WTC11 (cell line): ENCODE measurements around the gene FICD. TPM values are rescaled to one million over a fixed set of nuclear protein-coding genes. Genes with fewer than 3 reads are reported as not detected.

ENCODE experiments used
- ARID4B ChIP-seq: sonication (generic); formaldehyde crosslinking; IDR thresholded peaks from 2 replicates; pipeline ENCODE4 v1.8.0; 2023; ENCODE audit warnings: missing genetic modification reagents, mild to moderate bottlenecking, borderline replicate concordance
- ATF2 ChIP-seq: sonication (generic); formaldehyde crosslinking; IDR thresholded peaks from 2 replicates; pipeline ENCODE4 v1.8.1; 2022; ENCODE audit warnings: low read depth, missing genetic modification reagents, borderline replicate concordance
- ATF3 ChIP-seq: sonication (generic); formaldehyde crosslinking; conservative IDR thresholded peaks from 2 replicates; pipeline ENCODE4 v1.8.1; 2022; ENCODE audit warnings: mild to moderate bottlenecking, missing genetic modification reagents
- ELF4 ChIP-seq: sonication (generic); formaldehyde crosslinking; IDR thresholded peaks from 2 replicates; pipeline ENCODE4 v1.8.1; 2022; ENCODE audit warnings: low read depth, mild to moderate bottlenecking, moderate library complexity, missing genetic modification reagents
- GTF2I ChIP-seq: fragments of 250-450 bp; sonication (Bioruptor Pico); conservative IDR thresholded peaks from 2 replicates; pipeline ENCODE4 v1.4.0; 2021; ENCODE audit warnings: mild to moderate bottlenecking
- IRF1 ChIP-seq: sonication (generic); formaldehyde crosslinking; IDR thresholded peaks from 2 replicates; pipeline ENCODE4 v1.8.0; 2023; ENCODE audit warnings: missing genetic modification reagents
- JUN ChIP-seq: sonication (generic); formaldehyde crosslinking; IDR thresholded peaks from 2 replicates; pipeline ENCODE4 v1.8.0; 2023; ENCODE audit warnings: mild to moderate bottlenecking, missing genetic modification reagents
- NR2C2 ChIP-seq: sonication (generic); formaldehyde crosslinking; IDR thresholded peaks from 2 replicates; pipeline ENCODE4 v1.8.0; 2022; ENCODE audit warnings: mild to moderate bottlenecking, missing genetic modification reagents
- PREB ChIP-seq: sonication (generic); formaldehyde crosslinking; IDR thresholded peaks from 2 replicates; pipeline ENCODE4 v1.8.1; 2022; ENCODE audit warnings: mild to moderate bottlenecking, missing genetic modification reagents, moderate library complexity, borderline replicate concordance
- STAT6 ChIP-seq: sonication (generic); formaldehyde crosslinking; conservative IDR thresholded peaks from 2 replicates; pipeline ENCODE4 v1.8.1; 2023; ENCODE audit warnings: mild to moderate bottlenecking, low read depth, missing genetic modification reagents, moderate library complexity
- ZBTB21 ChIP-seq: sonication (generic); formaldehyde crosslinking; IDR thresholded peaks from 2 replicates; pipeline ENCODE4 v1.8.1; 2023; ENCODE audit warnings: mild to moderate bottlenecking, missing genetic modification reagents, borderline replicate concordance
- ZNF121 ChIP-seq: sonication (generic); formaldehyde crosslinking; IDR thresholded peaks from 2 replicates; pipeline ENCODE4 v1.8.0; 2023; ENCODE audit warnings: missing genetic modification reagents
- ZNF232 ChIP-seq: sonication (generic); formaldehyde crosslinking; IDR thresholded peaks from 2 replicates; pipeline ENCODE4 v1.8.0; 2022; ENCODE audit warnings: mild to moderate bottlenecking, missing genetic modification reagents
- ZNF396 ChIP-seq: fragments of 250-450 bp; sonication (Bioruptor Pico); IDR thresholded peaks from 2 replicates; pipeline ENCODE4 v1.8.0; 2021; ENCODE audit warnings: mild to moderate bottlenecking, moderate library complexity, borderline replicate concordance
- ZNF512 ChIP-seq: sonication (generic); formaldehyde crosslinking; IDR thresholded peaks from 2 replicates; pipeline ENCODE4 v1.8.1; 2022; ENCODE audit warnings: missing genetic modification reagents, borderline replicate concordance
- ZSCAN18 ChIP-seq: fragments of 250-450 bp; sonication (Bioruptor Pico); IDR thresholded peaks from 2 replicates; pipeline ENCODE4 v2.1.2; 2022; ENCODE audit warnings: mild to moderate bottlenecking, moderate library complexity
- total RNA-seq: library from RNA; stranded (reverse); gene quantifications from 3 replicates; pipeline ENCODE4 v1.2.3, GENCODE V29; 2021
- TF ChIP-seq, protein P1 (sequence below): fragments of 250-450 bp; sonication (Bioruptor Pico); IDR thresholded peaks from 2 replicates; pipeline ENCODE4 v1.9.0; 2021; ENCODE audit warnings: moderate library complexity, mild to moderate bottlenecking, inconsistent platforms, borderline replicate concordance
- TF ChIP-seq, protein P2 (sequence below): fragments of 250-450 bp; sonication (Bioruptor Pico); IDR thresholded peaks from 2 replicates; pipeline ENCODE4 v1.9.0; 2021; ENCODE audit warnings: mild to moderate bottlenecking

Gene FICD
- total RNA-seq, 1 experiment from 2014 or later: 6.3 TPM

DNA sequence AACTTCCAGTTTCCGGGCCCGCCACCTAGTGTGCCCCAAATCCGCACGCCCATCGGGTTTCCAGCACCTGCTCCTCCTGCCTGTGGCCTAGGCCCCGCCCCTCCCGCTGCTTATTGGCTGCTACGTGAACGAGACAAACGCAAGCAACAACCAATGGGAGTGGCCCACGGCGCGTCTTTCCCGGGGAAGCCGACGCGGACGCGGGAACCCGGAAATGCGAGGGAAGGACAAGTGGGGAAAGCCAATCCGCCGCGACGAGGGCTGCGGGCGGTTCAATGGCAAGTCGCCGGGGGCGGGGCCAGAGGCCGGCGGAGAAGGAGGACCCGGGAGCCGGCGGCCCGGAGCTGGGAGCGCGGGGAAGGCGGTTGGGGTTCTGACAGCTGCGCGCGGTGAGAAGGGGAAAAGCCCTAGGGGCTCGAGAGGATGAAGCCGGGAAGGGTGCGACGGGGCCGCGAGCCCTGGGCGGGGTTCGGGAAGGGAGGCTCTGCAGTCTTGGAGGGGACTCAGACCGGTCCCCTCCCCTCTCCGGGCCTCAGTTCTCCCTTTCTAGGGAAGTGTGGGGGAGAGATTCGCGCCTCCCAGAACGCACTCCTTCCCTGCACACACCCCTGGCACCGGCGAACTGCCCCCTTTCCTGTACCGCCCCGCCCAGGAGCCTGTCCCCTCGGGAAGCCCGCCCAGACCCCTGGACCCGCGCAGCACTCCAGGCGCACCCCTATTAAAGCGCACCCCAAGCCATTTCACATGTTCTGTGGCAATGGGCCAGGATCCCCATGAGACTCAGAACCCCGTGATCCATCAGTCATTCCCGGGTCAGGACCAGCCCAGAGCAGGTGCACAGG is at the start of gene FICD (continued):
- TF ChIP-seq PREB (CRISPR knock-in tag): no peak
- no peak for TF ChIP-seq ELF4 (CRISPR knock-in tag)
- TF ChIP-seq, protein P1, sequence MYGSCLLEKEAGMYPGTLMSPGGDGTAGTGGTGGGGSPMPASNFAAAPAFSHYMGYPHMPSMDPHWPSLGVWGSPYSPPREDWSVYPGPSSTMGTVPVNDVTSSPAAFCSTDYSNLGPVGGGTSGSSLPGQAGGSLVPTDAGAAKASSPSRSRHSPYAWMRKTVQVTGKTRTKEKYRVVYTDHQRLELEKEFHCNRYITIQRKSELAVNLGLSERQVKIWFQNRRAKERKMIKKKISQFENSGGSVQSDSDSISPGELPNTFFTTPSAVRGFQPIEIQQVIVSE (CRISPR knock-in tag): no peak
- no peak for TF ChIP-seq GTF2I (CRISPR knock-in tag)
- no peak for TF ChIP-seq ZNF396 (CRISPR knock-in tag)
- peak; percentile 9; the same call in 1 of the 2 replicates for TF ChIP-seq ARID4B (CRISPR knock-in tag)
- TF ChIP-seq ZNF232 (CRISPR knock-in tag): no peak
- no peak for TF ChIP-seq NR2C2
- no peak for TF ChIP-seq STAT6 (CRISPR knock-in tag)
- TF ChIP-seq ZBTB21: no peak
- no peak for TF ChIP-seq ATF3
- TF ChIP-seq ATF2: no peak
- TF ChIP-seq, protein P2, sequence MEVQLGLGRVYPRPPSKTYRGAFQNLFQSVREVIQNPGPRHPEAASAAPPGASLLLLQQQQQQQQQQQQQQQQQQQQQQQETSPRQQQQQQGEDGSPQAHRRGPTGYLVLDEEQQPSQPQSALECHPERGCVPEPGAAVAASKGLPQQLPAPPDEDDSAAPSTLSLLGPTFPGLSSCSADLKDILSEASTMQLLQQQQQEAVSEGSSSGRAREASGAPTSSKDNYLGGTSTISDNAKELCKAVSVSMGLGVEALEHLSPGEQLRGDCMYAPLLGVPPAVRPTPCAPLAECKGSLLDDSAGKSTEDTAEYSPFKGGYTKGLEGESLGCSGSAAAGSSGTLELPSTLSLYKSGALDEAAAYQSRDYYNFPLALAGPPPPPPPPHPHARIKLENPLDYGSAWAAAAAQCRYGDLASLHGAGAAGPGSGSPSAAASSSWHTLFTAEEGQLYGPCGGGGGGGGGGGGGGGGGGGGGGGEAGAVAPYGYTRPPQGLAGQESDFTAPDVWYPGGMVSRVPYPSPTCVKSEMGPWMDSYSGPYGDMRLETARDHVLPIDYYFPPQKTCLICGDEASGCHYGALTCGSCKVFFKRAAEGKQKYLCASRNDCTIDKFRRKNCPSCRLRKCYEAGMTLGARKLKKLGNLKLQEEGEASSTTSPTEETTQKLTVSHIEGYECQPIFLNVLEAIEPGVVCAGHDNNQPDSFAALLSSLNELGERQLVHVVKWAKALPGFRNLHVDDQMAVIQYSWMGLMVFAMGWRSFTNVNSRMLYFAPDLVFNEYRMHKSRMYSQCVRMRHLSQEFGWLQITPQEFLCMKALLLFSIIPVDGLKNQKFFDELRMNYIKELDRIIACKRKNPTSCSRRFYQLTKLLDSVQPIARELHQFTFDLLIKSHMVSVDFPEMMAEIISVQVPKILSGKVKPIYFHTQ (CRISPR knock-in tag): no peak
- no peak for TF ChIP-seq JUN (CRISPR knock-in tag)
- no peak for TF ChIP-seq ZNF121 (CRISPR knock-in tag)
- TF ChIP-seq ZNF512 (CRISPR knock-in tag): no peak
- TF ChIP-seq ZSCAN18 (CRISPR knock-in tag): no peak
- no peak for TF ChIP-seq IRF1 (CRISPR knock-in tag)
